ENCODE data around the gene PRKN.
"Not testable (repeated sequence)": the region's sequence is repeated elsewhere in the genome, so short reads cannot be mapped to it uniquely, and the experiment has no call there.

Gene PRKN

GRCh38 chr6:161880056-161880455, 847.5 kb downstream of the PRKN start:
- DNase-seq: no peak

GRCh38 chr6:161876231-161876630, 851.3 kb downstream of the PRKN start:
- no peak for DNase-seq

GRCh38 chr6:161870236-161870901, 857.2 kb downstream of the PRKN start:
- DNase-seq: no peak

- DNase-seq: no peak
These were observed 858.1 kb downstream of the PRKN start for GRCh38 chr6:161869491-161869890.

GRCh38 chr6:161866570-161866969, 861.0 kb downstream of the PRKN start:
- DNase-seq: no peak

- not testable (repeated sequence) for DNase-seq
These were observed 866.5 kb downstream of the PRKN start for GRCh38 chr6:161861061-161861460.

GRCh38 chr6:161853657-161854056, 873.9 kb downstream of the PRKN start:
- no peak for DNase-seq

GRCh38 chr6:161851486-161851885, 876.1 kb downstream of the PRKN start:
- not testable (repeated sequence) for DNase-seq

GRCh38 chr6:161850562-161850961, 877.0 kb downstream of the PRKN start:
- no peak for DNase-seq

- no peak for DNase-seq
These were observed 879.9 kb downstream of the PRKN start for GRCh38 chr6:161847628-161848027.

GRCh38 chr6:161844804-161845203, 882.8 kb downstream of the PRKN start:
- no peak for DNase-seq

GRCh38 chr6:161843066-161843465, 884.5 kb downstream of the PRKN start:
- no peak for DNase-seq

GRCh38 chr6:161840380-161840779, 887.2 kb downstream of the PRKN start:
- no peak for DNase-seq

GRCh38 chr6:161838306-161839035, 889.1 kb downstream of the PRKN start:
- no peak for DNase-seq

- no peak for DNase-seq
These were observed 889.7 kb downstream of the PRKN start for GRCh38 chr6:161837854-161838253.

GRCh38 chr6:161837449-161837735, 890.2 kb downstream of the PRKN start:
- DNase-seq: no peak

GRCh38 chr6:161836643-161837448, 890.7 kb downstream of the PRKN start:
- DNase-seq: no peak

GRCh38 chr6:161835500-161836215, 891.9 kb downstream of the PRKN start:
- DNase-seq: no peak

- no peak for DNase-seq
These were observed 893.1 kb downstream of the PRKN start for GRCh38 chr6:161834426-161834825.

GRCh38 chr6:161833099-161833860, 894.3 kb downstream of the PRKN start:
- no peak for DNase-seq

- no peak for DNase-seq
These were observed 894.9 kb downstream of the PRKN start for GRCh38 chr6:161832622-161833021.

- no peak for DNase-seq
These were observed 896.5 kb downstream of the PRKN start for GRCh38 chr6:161830866-161831616.
